Measurements from ENCODE around the gene LRP1B.

- TF ChIP-seq GATA2 (IDR thresholded peaks at IDR 0.05; ENCODE audit: low read depth, low read length) (no peak), GATA3 (IDR thresholded peaks at IDR 0.05; ENCODE audit: low read depth, low read length) (no peak)
Measured at GRCh38 chr2:142008135-142008744, 122.6 kb downstream of the LRP1B start.
